Measurements from ENCODE around the gene DYRK3.

Gene DYRK3

DNA sequence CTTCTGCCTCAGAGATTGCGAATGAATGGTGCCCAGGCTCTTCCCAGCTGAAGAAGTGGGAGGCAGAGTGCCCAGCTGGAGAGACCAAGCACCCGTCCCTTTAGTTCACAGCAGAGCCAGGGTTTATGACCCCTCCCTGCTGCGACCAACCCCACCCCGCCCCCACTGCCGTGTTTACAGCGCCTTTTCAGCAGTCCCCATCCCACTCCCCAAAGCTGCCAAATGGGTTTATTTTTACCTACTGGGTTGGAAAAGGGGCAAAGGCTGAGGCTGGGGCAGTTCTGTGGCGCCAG, 23.6 kb downstream of the DYRK3 start:
- H3K4me2 ChIP-seq (ENCODE audit: low read length) = peak overlapping the region; percentile 84
- peaks cover 22% of the 10 kb centered on the region for H3K27me3 ChIP-seq (ENCODE audit: control insufficient read depth, low read length)

DNA sequence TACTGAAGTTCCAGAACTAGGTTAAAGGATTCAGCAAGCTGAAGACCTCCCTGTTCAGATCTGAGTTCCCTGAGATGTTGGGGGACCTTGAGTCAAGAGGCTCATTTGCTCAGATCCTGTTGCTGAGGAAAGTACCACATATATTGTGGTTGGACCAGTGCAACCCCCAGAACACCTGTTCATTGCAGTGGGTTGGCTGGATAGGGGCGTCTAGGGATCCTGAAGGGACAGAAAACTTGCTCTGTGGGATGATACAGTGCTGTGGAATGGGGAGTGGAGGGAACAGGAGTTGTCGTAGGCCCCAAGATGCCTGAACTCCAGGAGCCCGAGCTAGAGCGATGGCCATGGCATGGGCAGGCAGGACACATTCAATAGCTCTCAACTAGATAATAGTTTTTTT, 24.8 kb downstream of the DYRK3 start:
- Histone ChIP-seq H3K9me2 (replicated peaks; ENCODE audit: control insufficient read depth, low read length) (no peaks in the 10 kb centered on the region), H3K27ac (ENCODE audit: low read depth, low read length) (no peak overlapping the region), H3K36me3 (ENCODE audit: control insufficient read depth, low read length) (0 out of 2 replicates have a peak, but pooled peaks cover under 1% of the 10 kb centered on the region), H3K9me3 (ENCODE audit: control insufficient read depth, insufficient read depth, low read length) (no peaks in the 10 kb centered on the region), H4K20me1 (ENCODE audit: control insufficient read depth, insufficient read depth, low read depth, low read length) (no peaks in the 10 kb centered on the region), H3K4me2 (ENCODE audit: low read length) (no peak overlapping the region), H3K4me3 (ENCODE audit: low read length) (no peak overlapping the region), H3K79me2 (ENCODE audit: control insufficient read depth, low read length) (no peaks in the 10 kb centered on the region), H3F3A (ENCODE audit: control insufficient read depth, insufficient read depth) (peaks cover 10% of the 10 kb centered on the region; the same call in 1 of the 2 replicates), H3K27me3 (ENCODE audit: control insufficient read depth, low read length) (peaks cover 25% of the 10 kb centered on the region), H3K4me1 (ENCODE audit: control insufficient read depth, low read length) (peaks cover 47% of the 10 kb centered on the region)
- TF ChIP-seq, protein P1, sequence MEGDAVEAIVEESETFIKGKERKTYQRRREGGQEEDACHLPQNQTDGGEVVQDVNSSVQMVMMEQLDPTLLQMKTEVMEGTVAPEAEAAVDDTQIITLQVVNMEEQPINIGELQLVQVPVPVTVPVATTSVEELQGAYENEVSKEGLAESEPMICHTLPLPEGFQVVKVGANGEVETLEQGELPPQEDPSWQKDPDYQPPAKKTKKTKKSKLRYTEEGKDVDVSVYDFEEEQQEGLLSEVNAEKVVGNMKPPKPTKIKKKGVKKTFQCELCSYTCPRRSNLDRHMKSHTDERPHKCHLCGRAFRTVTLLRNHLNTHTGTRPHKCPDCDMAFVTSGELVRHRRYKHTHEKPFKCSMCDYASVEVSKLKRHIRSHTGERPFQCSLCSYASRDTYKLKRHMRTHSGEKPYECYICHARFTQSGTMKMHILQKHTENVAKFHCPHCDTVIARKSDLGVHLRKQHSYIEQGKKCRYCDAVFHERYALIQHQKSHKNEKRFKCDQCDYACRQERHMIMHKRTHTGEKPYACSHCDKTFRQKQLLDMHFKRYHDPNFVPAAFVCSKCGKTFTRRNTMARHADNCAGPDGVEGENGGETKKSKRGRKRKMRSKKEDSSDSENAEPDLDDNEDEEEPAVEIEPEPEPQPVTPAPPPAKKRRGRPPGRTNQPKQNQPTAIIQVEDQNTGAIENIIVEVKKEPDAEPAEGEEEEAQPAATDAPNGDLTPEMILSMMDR (IDR thresholded peaks at IDR 0.05; ENCODE audit: low read depth, low read length, poor library complexity, severe bottlenecking) = no peak
- TF ChIP-seq EZH2phosphoT487 (IDR thresholded peaks at IDR 0.05; ENCODE audit: borderline replicate concordance, low read length) = no peak

More for the DNA sequence above, 23.6 kb downstream of the DYRK3 start:
- H3K36me3 ChIP-seq (ENCODE audit: control insufficient read depth, low read length) = 0 out of 2 replicates have a peak, but pooled peaks cover 2% of the 10 kb centered on the region
- peaks cover 19% of the 10 kb centered on the region; the same call in 1 of the 2 replicates for H3F3A ChIP-seq (ENCODE audit: control insufficient read depth, insufficient read depth)
- no peaks in the 10 kb centered on the region for H3K9me2 ChIP-seq (replicated peaks; ENCODE audit: control insufficient read depth, low read length)
- H3K79me2 ChIP-seq (ENCODE audit: control insufficient read depth, low read length) = no peaks in the 10 kb centered on the region
- no peaks in the 10 kb centered on the region for H3K9me3 ChIP-seq (ENCODE audit: control insufficient read depth, insufficient read depth, low read length)
- TF ChIP-seq, protein P1 (IDR thresholded peaks at IDR 0.05; ENCODE audit: low read depth, low read length, poor library complexity, severe bottlenecking) = no peak
- no peak for TF ChIP-seq EZH2phosphoT487 (IDR thresholded peaks at IDR 0.05; ENCODE audit: borderline replicate concordance, low read length)
- peak overlapping the region; percentile 68 for H3K4me3 ChIP-seq (ENCODE audit: low read length)
- H4K20me1 ChIP-seq (ENCODE audit: control insufficient read depth, insufficient read depth, low read depth, low read length) = no peaks in the 10 kb centered on the region
- peaks cover 39% of the 10 kb centered on the region for H3K4me1 ChIP-seq (ENCODE audit: control insufficient read depth, low read length)
- H3K27ac ChIP-seq (ENCODE audit: low read depth, low read length) = peak overlapping the region; percentile 67; the same call in 1 of the 2 replicates

DNA sequence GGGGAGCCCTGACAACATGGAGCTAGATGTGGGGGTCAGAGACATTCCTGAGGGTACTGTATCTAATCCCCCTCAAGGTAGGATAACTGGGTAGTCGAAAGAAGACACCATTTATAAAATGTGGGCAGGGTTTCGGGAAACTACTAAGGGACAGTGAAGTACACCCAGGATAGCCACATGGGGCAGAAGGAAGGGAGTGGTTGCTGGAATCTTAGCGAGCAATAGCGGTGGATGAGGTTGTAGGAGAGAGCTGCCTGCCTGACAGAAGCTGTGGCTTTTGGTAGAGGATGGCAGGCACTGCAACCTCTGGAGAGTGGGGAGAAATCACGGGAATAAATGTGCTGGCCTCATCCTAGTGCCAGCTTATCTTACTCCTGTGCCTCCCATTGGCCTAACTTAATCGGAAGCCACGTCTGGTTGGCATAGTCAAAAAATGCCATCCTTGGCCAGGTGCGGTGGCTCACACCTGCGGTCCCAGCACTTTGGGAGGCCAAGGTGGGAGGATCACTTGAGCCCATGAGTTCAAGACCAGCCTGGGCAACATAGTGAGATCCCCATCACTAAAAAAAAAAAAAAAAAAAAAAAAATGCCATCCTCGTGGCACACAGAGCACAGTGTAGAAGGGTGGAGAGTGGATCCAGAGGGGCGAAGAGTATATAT, 26.0 kb downstream of the DYRK3 start:
- Histone ChIP-seq H3K4me2 (ENCODE audit: low read length) (no peak overlapping the region), H3K79me2 (ENCODE audit: control insufficient read depth, low read length) (no peaks in the 10 kb centered on the region), H3K27me3 (ENCODE audit: control insufficient read depth, low read length) (peaks cover 34% of the 10 kb centered on the region), H3K4me1 (ENCODE audit: control insufficient read depth, low read length) (peaks cover 47% of the 10 kb centered on the region), H3K27ac (ENCODE audit: low read depth, low read length) (no peak overlapping the region), H3K4me3 (ENCODE audit: low read length) (no peak overlapping the region), H4K20me1 (ENCODE audit: control insufficient read depth, insufficient read depth, low read depth, low read length) (no peaks in the 10 kb centered on the region), H3K36me3 (ENCODE audit: control insufficient read depth, low read length) (no peaks in the 10 kb centered on the region), H3K9me3 (ENCODE audit: control insufficient read depth, insufficient read depth, low read length) (no peaks in the 10 kb centered on the region), H3F3A (ENCODE audit: control insufficient read depth, insufficient read depth) (peaks cover 10% of the 10 kb centered on the region; the same call in 1 of the 2 replicates), H3K9me2 (replicated peaks; ENCODE audit: control insufficient read depth, low read length) (no peaks in the 10 kb centered on the region)
- TF ChIP-seq, protein P1 (IDR thresholded peaks at IDR 0.05; ENCODE audit: low read depth, low read length, poor library complexity, severe bottlenecking) = no peak
- no peak for TF ChIP-seq EZH2phosphoT487 (IDR thresholded peaks at IDR 0.05; ENCODE audit: borderline replicate concordance, low read length)
